GM12878 (cell line): ENCODE data around the gene PI4KA. TPM values are rescaled to one million over a fixed set of nuclear protein-coding genes. Genes with fewer than 3 reads are reported as not detected.

ENCODE experiments used
- ATAC-seq: fragments of 200-7000 bp; cut with Tn5 transposase; 3 replicates; pipeline ENCODE4 v1.9.1; 2020; ENCODE audit warnings: mild to moderate bottlenecking, moderate library complexity
- BruUV-seq: library from RNA; stranded (reverse); fragments of 400-500 nt; replicated peaks from 2 replicates; lab custom pipeline; 2021; lab: Mats Ljungman, UMichigan
- CTCF ChIA-PET: fragments of 300-600 bp; sonication (Branson Sonifier 250); formaldehyde crosslinking; extraction: SDS; loops from one replicate; lab custom pipeline; 2021; ENCODE audit warnings: inconsistent platforms; lab: Yijun Ruan, JAX
- POLR2A ChIA-PET: fragments of 350-600 bp; formaldehyde crosslinking; extraction: SDS; loops from one replicate; lab custom pipeline; 2021; ENCODE audit warnings: inconsistent platforms; lab: Charles Lee
- RAD21 ChIA-PET: fragments of 300-600 bp; sonication (Branson Sonifier 250); formaldehyde crosslinking; loops from one replicate; lab custom pipeline; 2023; ENCODE audit warnings: antibody characterized with exemption; ENCODE audit not compliant: unreplicated experiment; lab: Charles Lee
- SMC1A ChIA-PET: fragments of 300-600 bp; sonication (Branson Sonifier 250); formaldehyde crosslinking; loops from one replicate; lab custom pipeline; 2023; ENCODE audit not compliant: unreplicated experiment, uncharacterized antibody; lab: Charles Lee
- DNase-seq: peaks from one replicate; pipeline ENCODE4 v3.0.0-alpha.2; 2011; ENCODE audit warnings: low read depth, low spot score
- FAIRE-seq: peaks from 3 replicates; lab custom pipeline; 2011; peaks lifted over from hg19 to GRCh38; lab: Jason Lieb, UNC
- H2AFZ ChIP-seq: 2 replicates; pipeline ENCODE4 v1.6.0; 2011; ENCODE audit warnings: low read depth, low read length, control low read depth; ENCODE audit not compliant: control insufficient read depth
- H3K27ac ChIP-seq: 2 replicates; pipeline ENCODE4 v1.5.1; 2011; ENCODE audit warnings: control low read depth; ENCODE audit not compliant: control insufficient read depth, insufficient read depth
- H3K27me3 ChIP-seq, 2 experiments: replicated peaks in 1 of 2; 2 replicates each; pipeline versions ENCODE4 v1.6.0 to v1.6.1; 2011; ENCODE audit warnings: low read length in 1 of 2; ENCODE audit not compliant: control insufficient read depth in 2 of 2, insufficient read depth in 2 of 2
- H3K36me3 ChIP-seq, 2 experiments: 2 replicates each; pipeline ENCODE4 v1.5.1; 2011; ENCODE audit warnings: low read length in 1 of 2; ENCODE audit not compliant: control insufficient read depth in 2 of 2, insufficient read depth in 2 of 2
- H3K4me1 ChIP-seq: 2 replicates; pipeline ENCODE4 v1.6.1; 2011; ENCODE audit warnings: mild to moderate bottlenecking, low read length, moderate library complexity, mixed read lengths; ENCODE audit not compliant: control insufficient read depth, insufficient read depth
- H3K4me2 ChIP-seq: 2 replicates; pipeline ENCODE4 v1.6.0; 2011; ENCODE audit warnings: control low read depth; ENCODE audit not compliant: control insufficient read depth, insufficient read depth
- H3K4me3 ChIP-seq: fragments of 200-600 bp; sonication (generic); 2 replicates; pipeline ENCODE4 v1.5.1; 2016
- H3K79me2 ChIP-seq: 2 replicates; pipeline ENCODE4 v1.6.0; 2011; ENCODE audit warnings: low read length; ENCODE audit not compliant: control insufficient read depth, insufficient read depth
- H3K9ac ChIP-seq: 2 replicates; pipeline ENCODE4 v1.8.0; 2011; ENCODE audit warnings: low read length, control low read depth, mixed read lengths; ENCODE audit not compliant: control insufficient read depth, insufficient read depth
- H3K9me3 ChIP-seq: replicated peaks from 3 replicates; pipeline ENCODE4 v1.5.1; 2011; ENCODE audit warnings: mild to moderate bottlenecking, low read length; ENCODE audit not compliant: control insufficient read depth, insufficient read depth
- H4K20me1 ChIP-seq: 2 replicates; pipeline ENCODE4 v1.6.0; 2011; ENCODE audit not compliant: control insufficient read depth, insufficient read depth
- BMI1 ChIP-seq: fragments of 450-650 bp; IDR thresholded peaks from 2 replicates; pipeline ENCODE4 v1.6.1; 2016; ENCODE audit warnings: mild to moderate bottlenecking, moderate library complexity, borderline replicate concordance
- CHD4 ChIP-seq: fragments of 200-600 bp; sonication (generic); IDR thresholded peaks from 2 replicates; pipeline ENCODE4 v1.6.1; 2016; ENCODE audit warnings: mild to moderate bottlenecking
- KLF5 ChIP-seq: fragments of 450-650 bp; IDR thresholded peaks from 2 replicates; pipeline ENCODE4 v1.6.1; 2014; ENCODE audit warnings: mild to moderate bottlenecking; ENCODE audit not compliant: partially characterized antibody
- MXI1 ChIP-seq: fragments of 150-350 bp; IDR thresholded peaks from 2 replicates; pipeline ENCODE4 v1.6.1; 2011; ENCODE audit warnings: low read depth, mild to moderate bottlenecking, inconsistent platforms, low read length, improper control_type of control experiment
- PML ChIP-seq: IDR thresholded peaks from 2 replicates; pipeline ENCODE4 v1.6.1; 2012; ENCODE audit warnings: low read length, inconsistent platforms
- RCOR1 ChIP-seq: conservative IDR thresholded peaks from 2 replicates; pipeline ENCODE4 v1.6.1; 2012; ENCODE audit warnings: low read depth, low read length, improper control_type of control experiment
- STAT1 ChIP-seq: fragments of 450-650 bp; conservative IDR thresholded peaks from 2 replicates; pipeline ENCODE4 v1.6.1; 2014; ENCODE audit warnings: antibody characterized with exemption, mild to moderate bottlenecking
- TAF1 ChIP-seq: IDR thresholded peaks from 2 replicates; pipeline ENCODE4 v1.6.1; 2011; ENCODE audit warnings: mild to moderate bottlenecking, low read depth, low read length, borderline replicate concordance
- TCF3 ChIP-seq: IDR thresholded peaks from 2 replicates; pipeline ENCODE4 v1.6.1; 2012; ENCODE audit warnings: low read depth, mild to moderate bottlenecking, low read length, borderline replicate concordance; ENCODE audit not compliant: insufficient read depth
- WRNIP1 ChIP-seq: IDR thresholded peaks from 2 replicates; pipeline ENCODE4 v1.6.1; 2011; ENCODE audit warnings: low read depth, low read length, improper control_type of control experiment, borderline replicate concordance
- ZNF622 ChIP-seq: fragments of 450-650 bp; IDR thresholded peaks from 2 replicates; pipeline ENCODE4 v1.6.1; 2017; ENCODE audit warnings: mild to moderate bottlenecking, inconsistent platforms
- WGBS: methylation state at CpG from one replicate; pipeline ENCODE4 v1.1.6; 2016; ENCODE audit warnings: low lambda C conversion rate; ENCODE audit not compliant: insufficient replicate concordance, insufficient coverage; ENCODE audit errors: missing lambda C conversion rate; 5-methylcytosine and 5-hydroxymethylcytosine counted together
- in situ Hi-C: fragments of 300-500 bp; cut with MboI; formaldehyde crosslinking; loops from 9 replicates; pipeline ENCODE4 v1.14.3; 2018; ENCODE audit warnings: mixed read lengths
- intact Hi-C: fragments of 100-400 bp; cut with micrococcal nuclease; formaldehyde crosslinking; loops from one replicate; pipeline ENCODE4 v1.14.2; 2022; ENCODE audit not compliant: unreplicated experiment
- polyA plus RNA-seq, 11 experiments: library from polyadenylated mRNA; depleted of rRNA in 4 of 11; unstranded in 6 of 11; stranded (reverse) in 5 of 11; fragments of >200 nt; fragmentation: Nextera tagmentation in 4 of 11; fragmentation: Illumina TruSeq in 1 of 11; extraction: Ambion mirVana in 4 of 11; extraction: Trizol in 1 of 11; gene quantifications; 1 replicate in 1 of 11; 2 replicates in 10 of 11; pipeline versions ENCODE4 v1.2.1 to v1.2.3, GENCODE V29; 2011 to 2016; ENCODE audit warnings: inconsistent platforms in 2 of 11, missing spikeins in 2 of 11, low read depth in 1 of 11
- total RNA-seq, 4 experiments: library from RNA; depleted of rRNA in 3 of 4; stranded (reverse); fragments of >200 nt in 3 of 4; fragmentation: Illumina TruSeq in 1 of 4; extraction: Trizol in 1 of 4; gene quantifications; 2 replicates each; pipeline versions ENCODE4 v1.2.1 to v1.2.3, GENCODE V29; 2013 to 2021
- TF ChIP-seq, protein P1 (sequence below): fragments of 450-650 bp; IDR thresholded peaks from 2 replicates; pipeline ENCODE4 v1.6.1; 2017; ENCODE audit warnings: mild to moderate bottlenecking, low read depth, inconsistent platforms; ENCODE audit not compliant: poor library complexity, severe bottlenecking
- TF ChIP-seq, protein P2 (sequence below), 3 experiments: IDR thresholded peaks in 2 of 3; conservative IDR thresholded peaks in 1 of 3; 2 replicates each; pipeline ENCODE4 v1.5.1; 2011; ENCODE audit warnings: low read depth in 3 of 3, low read length in 3 of 3, mild to moderate bottlenecking in 3 of 3, control low read depth in 2 of 3, moderate library complexity in 2 of 3, inconsistent platforms in 1 of 3, mixed read lengths in 1 of 3; ENCODE audit not compliant: control insufficient read depth in 2 of 3, insufficient read depth in 1 of 3; ENCODE audit errors: extremely low read depth in 1 of 3
- TF ChIP-seq, protein P3 (sequence below): fragments of 450-650 bp; conservative IDR thresholded peaks from 2 replicates; pipeline ENCODE4 v1.6.1; 2017; ENCODE audit warnings: mild to moderate bottlenecking, moderate library complexity
- TF ChIP-seq, protein P4 (sequence below): fragments of 450-650 bp; formaldehyde crosslinking; IDR thresholded peaks from 2 replicates; pipeline ENCODE4 v1.4.0; 2020; ENCODE audit warnings: mild to moderate bottlenecking, moderate library complexity

The PI4KA gene
- total and polyA plus RNA-seq, 10 of the 15 experiments (the other 5 are each of a cell fraction or from before 2014, with no cell fraction given): 4.2 to 78.4 (median 42.1) TPM

DNA sequence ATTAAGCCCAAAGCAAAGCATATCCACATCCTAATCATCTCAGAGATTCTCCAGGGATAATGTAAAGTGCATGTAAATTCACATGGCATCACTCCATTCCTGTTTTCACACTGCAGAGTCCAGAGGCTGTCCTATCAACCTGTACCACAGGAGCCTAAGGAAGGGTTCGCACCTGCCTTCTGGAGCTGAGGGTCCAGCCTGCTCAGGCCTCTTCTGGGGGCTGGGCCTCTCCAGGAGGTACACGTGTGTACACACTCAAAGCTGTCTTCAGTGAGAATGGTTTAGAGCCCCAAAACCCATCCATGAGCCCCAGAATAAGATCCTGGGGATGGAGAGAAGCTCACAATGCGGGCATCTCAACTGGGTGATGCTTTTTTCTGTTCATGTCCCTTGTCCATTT is 23.9 kb downstream of the PI4KA start:
- 98% methylated on average over 3 of the region's 3 CpGs for WGBS
- POLR2A ChIA-PET: interaction anchor here (0.5 to 0.8 kb wide), 2 partner anchors 13 to 813 kb away, joined by 4 to 5 read pairs; no protein-coding TSS in a partner anchor
- intact Hi-C loops: no loop called here
- TF ChIP-seq TAF1 (no peak), RCOR1 (no peak), PML (no peak), BMI1 (no peak), TCF3 (no peak), MXI1 (no peak), WRNIP1 (no peak), CHD4 (no peak), STAT1 (no peak), ZNF622 (no peak), KLF5 (no peak)
- TF ChIP-seq, protein P1, sequence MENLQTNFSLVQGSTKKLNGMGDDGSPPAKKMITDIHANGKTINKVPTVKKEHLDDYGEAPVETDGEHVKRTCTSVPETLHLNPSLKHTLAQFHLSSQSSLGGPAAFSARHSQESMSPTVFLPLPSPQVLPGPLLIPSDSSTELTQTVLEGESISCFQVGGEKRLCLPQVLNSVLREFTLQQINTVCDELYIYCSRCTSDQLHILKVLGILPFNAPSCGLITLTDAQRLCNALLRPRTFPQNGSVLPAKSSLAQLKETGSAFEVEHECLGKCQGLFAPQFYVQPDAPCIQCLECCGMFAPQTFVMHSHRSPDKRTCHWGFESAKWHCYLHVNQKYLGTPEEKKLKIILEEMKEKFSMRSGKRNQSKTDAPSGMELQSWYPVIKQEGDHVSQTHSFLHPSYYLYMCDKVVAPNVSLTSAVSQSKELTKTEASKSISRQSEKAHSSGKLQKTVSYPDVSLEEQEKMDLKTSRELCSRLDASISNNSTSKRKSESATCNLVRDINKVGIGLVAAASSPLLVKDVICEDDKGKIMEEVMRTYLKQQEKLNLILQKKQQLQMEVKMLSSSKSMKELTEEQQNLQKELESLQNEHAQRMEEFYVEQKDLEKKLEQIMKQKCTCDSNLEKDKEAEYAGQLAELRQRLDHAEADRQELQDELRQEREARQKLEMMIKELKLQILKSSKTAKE: no peak
- TF ChIP-seq, protein P2, sequence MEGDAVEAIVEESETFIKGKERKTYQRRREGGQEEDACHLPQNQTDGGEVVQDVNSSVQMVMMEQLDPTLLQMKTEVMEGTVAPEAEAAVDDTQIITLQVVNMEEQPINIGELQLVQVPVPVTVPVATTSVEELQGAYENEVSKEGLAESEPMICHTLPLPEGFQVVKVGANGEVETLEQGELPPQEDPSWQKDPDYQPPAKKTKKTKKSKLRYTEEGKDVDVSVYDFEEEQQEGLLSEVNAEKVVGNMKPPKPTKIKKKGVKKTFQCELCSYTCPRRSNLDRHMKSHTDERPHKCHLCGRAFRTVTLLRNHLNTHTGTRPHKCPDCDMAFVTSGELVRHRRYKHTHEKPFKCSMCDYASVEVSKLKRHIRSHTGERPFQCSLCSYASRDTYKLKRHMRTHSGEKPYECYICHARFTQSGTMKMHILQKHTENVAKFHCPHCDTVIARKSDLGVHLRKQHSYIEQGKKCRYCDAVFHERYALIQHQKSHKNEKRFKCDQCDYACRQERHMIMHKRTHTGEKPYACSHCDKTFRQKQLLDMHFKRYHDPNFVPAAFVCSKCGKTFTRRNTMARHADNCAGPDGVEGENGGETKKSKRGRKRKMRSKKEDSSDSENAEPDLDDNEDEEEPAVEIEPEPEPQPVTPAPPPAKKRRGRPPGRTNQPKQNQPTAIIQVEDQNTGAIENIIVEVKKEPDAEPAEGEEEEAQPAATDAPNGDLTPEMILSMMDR (IDR thresholded peaks at IDR 0.05 in 2 of 3, conservative IDR thresholded peaks at IDR 0.05 in 1 of 3; ENCODE audit: control insufficient read depth in 2 of 3, extremely low read depth in 1 of 3, insufficient read depth in 1 of 3, low read depth in 3 of 3, low read length in 3 of 3): no peak
- TF ChIP-seq, protein P3, sequence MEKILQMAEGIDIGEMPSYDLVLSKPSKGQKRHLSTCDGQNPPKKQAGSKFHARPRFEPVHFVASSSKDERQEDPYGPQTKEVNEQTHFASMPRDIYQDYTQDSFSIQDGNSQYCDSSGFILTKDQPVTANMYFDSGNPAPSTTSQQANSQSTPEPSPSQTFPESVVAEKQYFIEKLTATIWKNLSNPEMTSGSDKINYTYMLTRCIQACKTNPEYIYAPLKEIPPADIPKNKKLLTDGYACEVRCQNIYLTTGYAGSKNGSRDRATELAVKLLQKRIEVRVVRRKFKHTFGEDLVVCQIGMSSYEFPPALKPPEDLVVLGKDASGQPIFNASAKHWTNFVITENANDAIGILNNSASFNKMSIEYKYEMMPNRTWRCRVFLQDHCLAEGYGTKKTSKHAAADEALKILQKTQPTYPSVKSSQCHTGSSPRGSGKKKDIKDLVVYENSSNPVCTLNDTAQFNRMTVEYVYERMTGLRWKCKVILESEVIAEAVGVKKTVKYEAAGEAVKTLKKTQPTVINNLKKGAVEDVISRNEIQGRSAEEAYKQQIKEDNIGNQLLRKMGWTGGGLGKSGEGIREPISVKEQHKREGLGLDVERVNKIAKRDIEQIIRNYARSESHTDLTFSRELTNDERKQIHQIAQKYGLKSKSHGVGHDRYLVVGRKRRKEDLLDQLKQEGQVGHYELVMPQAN: no peak
- TF ChIP-seq, protein P4, sequence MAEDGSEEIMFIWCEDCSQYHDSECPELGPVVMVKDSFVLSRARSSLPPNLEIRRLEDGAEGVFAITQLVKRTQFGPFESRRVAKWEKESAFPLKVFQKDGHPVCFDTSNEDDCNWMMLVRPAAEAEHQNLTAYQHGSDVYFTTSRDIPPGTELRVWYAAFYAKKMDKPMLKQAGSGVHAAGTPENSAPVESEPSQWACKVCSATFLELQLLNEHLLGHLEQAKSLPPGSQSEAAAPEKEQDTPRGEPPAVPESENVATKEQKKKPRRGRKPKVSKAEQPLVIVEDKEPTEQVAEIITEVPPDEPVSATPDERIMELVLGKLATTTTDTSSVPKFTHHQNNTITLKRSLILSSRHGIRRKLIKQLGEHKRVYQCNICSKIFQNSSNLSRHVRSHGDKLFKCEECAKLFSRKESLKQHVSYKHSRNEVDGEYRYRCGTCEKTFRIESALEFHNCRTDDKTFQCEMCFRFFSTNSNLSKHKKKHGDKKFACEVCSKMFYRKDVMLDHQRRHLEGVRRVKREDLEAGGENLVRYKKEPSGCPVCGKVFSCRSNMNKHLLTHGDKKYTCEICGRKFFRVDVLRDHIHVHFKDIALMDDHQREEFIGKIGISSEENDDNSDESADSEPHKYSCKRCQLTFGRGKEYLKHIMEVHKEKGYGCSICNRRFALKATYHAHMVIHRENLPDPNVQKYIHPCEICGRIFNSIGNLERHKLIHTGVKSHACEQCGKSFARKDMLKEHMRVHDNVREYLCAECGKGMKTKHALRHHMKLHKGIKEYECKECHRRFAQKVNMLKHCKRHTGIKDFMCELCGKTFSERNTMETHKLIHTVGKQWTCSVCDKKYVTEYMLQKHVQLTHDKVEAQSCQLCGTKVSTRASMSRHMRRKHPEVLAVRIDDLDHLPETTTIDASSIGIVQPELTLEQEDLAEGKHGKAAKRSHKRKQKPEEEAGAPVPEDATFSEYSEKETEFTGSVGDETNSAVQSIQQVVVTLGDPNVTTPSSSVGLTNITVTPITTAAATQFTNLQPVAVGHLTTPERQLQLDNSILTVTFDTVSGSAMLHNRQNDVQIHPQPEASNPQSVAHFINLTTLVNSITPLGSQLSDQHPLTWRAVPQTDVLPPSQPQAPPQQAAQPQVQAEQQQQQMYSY (CRISPR knock-in tag): no peak

More for the DNA sequence above, 23.9 kb downstream of the PI4KA start:
- FAIRE-seq: no peak
- no TSS peak for BruUV-seq
- Histone ChIP-seq H3K4me1 (peaks cover 5% of the 10 kb centered on the region), H3K9ac (no peak overlapping the region), H4K20me1 (no peaks in the 10 kb centered on the region), H3K79me2 (peaks cover 3% of the 10 kb centered on the region; the same call in 1 of the 2 replicates), H3K4me3 (no peak overlapping the region), H3K4me2 (no peak overlapping the region), H3K27ac (no peak overlapping the region), H3K9me3 (no peaks in the 10 kb centered on the region), H3K27me3 (no peaks in the 10 kb centered on the region), H3K36me3 (peaks cover 4 to 9% of the 10 kb centered on the region in 2 experiments), H2AFZ (no peak overlapping the region)
- DNase-seq: no peak
- in situ Hi-C loops: no loop called here
- SMC1A ChIA-PET: interaction anchor here (1.2 kb wide), 1 partner anchor 22 kb away, joined by 3 read pairs; no protein-coding TSS in a partner anchor
- CTCF ChIA-PET: interaction anchor here (0.6 to 1.1 kb wide), 4 partner anchors 9 to 744 kb away, joined by 3 to 4 read pairs (median 3); partner anchors contain the start of gene CRKL
- no peak for ATAC-seq
- RAD21 ChIA-PET: no interaction called here
